Measurements from ENCODE around the gene HNMT.
"Not testable (repeated sequence)": the region's sequence is repeated elsewhere in the genome, so short reads cannot be mapped to it uniquely, and the experiment has no call there.

Gene HNMT
- total RNA-seq: 0 reads per million in 2 donors

- DNase-seq: no peak
These were observed at the start of gene HNMT for GRCh38 chr2:137964066-137964858. TSS of gene HNMT (plus strand) at chr2:137964473. CDS start at chr2:137964492, 19 bp downstream.

GRCh38 chr2:137921105-137921880 is 43.0 kb upstream of the HNMT start:
- DNase-seq: no peak

GRCh38 chr2:137922171-137922570 is 42.1 kb upstream of the HNMT start:
- DNase-seq: not testable (repeated sequence)

- DNase-seq: no peak
These were observed 40.3 kb upstream of the HNMT start for GRCh38 chr2:137924019-137924418.

GRCh38 chr2:137925599-137925998 is 38.7 kb upstream of the HNMT start:
- no peak for DNase-seq

- no peak for DNase-seq
These were observed 36.4 kb upstream of the HNMT start for GRCh38 chr2:137927846-137928245.

GRCh38 chr2:137928547-137929518 is 35.4 kb upstream of the HNMT start:
- DNase-seq: no peak

GRCh38 chr2:137929519-137929916 is 34.8 kb upstream of the HNMT start:
- no peak for DNase-seq

- DNase-seq: no peak
These were observed 34.1 kb upstream of the HNMT start for GRCh38 chr2:137930146-137930545.

- no peak for DNase-seq
These were observed 28.7 kb upstream of the HNMT start for GRCh38 chr2:137935591-137935990.

- no peak for DNase-seq
These were observed 27.0 kb upstream of the HNMT start for GRCh38 chr2:137937246-137937645.

GRCh38 chr2:137937778-137938177 is 26.5 kb upstream of the HNMT start:
- no peak for DNase-seq

- no peak for DNase-seq
These were observed 26.1 kb upstream of the HNMT start for GRCh38 chr2:137938204-137938603.

- DNase-seq: no peak
These were observed 25.2 kb upstream of the HNMT start for GRCh38 chr2:137939026-137939425.

- DNase-seq: no peak
These were observed 24.1 kb upstream of the HNMT start for GRCh38 chr2:137940154-137940553.

GRCh38 chr2:137942037-137942832 is 22.0 kb upstream of the HNMT start:
- DNase-seq: no peak

GRCh38 chr2:137942833-137943677 is 21.2 kb upstream of the HNMT start:
- no peak for DNase-seq

- no peak for DNase-seq
These were observed 20.5 kb upstream of the HNMT start for GRCh38 chr2:137943678-137944347.

GRCh38 chr2:137944714-137945113 is 19.6 kb upstream of the HNMT start:
- no peak for DNase-seq

- DNase-seq: no peak
These were observed 19.0 kb upstream of the HNMT start for GRCh38 chr2:137945229-137945628.
